ENCODE data around the gene U2AF2.

- TF ChIP-seq, protein P1, sequence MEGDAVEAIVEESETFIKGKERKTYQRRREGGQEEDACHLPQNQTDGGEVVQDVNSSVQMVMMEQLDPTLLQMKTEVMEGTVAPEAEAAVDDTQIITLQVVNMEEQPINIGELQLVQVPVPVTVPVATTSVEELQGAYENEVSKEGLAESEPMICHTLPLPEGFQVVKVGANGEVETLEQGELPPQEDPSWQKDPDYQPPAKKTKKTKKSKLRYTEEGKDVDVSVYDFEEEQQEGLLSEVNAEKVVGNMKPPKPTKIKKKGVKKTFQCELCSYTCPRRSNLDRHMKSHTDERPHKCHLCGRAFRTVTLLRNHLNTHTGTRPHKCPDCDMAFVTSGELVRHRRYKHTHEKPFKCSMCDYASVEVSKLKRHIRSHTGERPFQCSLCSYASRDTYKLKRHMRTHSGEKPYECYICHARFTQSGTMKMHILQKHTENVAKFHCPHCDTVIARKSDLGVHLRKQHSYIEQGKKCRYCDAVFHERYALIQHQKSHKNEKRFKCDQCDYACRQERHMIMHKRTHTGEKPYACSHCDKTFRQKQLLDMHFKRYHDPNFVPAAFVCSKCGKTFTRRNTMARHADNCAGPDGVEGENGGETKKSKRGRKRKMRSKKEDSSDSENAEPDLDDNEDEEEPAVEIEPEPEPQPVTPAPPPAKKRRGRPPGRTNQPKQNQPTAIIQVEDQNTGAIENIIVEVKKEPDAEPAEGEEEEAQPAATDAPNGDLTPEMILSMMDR (IDR thresholded peaks at IDR 0.05), result no peak
- TF ChIP-seq POLR2AphosphoS5 (IDR thresholded peaks at IDR 0.05; ENCODE audit: low read depth, low read length) (no peak), SIN3A (IDR thresholded peaks at IDR 0.05; ENCODE audit: borderline replicate concordance, insufficient read depth, low read depth, low read length) (no peak), TCF7L2 (IDR thresholded peaks at IDR 0.05; ENCODE audit: low read depth, low read length) (no peak)
- TF ChIP-seq, protein P2, sequence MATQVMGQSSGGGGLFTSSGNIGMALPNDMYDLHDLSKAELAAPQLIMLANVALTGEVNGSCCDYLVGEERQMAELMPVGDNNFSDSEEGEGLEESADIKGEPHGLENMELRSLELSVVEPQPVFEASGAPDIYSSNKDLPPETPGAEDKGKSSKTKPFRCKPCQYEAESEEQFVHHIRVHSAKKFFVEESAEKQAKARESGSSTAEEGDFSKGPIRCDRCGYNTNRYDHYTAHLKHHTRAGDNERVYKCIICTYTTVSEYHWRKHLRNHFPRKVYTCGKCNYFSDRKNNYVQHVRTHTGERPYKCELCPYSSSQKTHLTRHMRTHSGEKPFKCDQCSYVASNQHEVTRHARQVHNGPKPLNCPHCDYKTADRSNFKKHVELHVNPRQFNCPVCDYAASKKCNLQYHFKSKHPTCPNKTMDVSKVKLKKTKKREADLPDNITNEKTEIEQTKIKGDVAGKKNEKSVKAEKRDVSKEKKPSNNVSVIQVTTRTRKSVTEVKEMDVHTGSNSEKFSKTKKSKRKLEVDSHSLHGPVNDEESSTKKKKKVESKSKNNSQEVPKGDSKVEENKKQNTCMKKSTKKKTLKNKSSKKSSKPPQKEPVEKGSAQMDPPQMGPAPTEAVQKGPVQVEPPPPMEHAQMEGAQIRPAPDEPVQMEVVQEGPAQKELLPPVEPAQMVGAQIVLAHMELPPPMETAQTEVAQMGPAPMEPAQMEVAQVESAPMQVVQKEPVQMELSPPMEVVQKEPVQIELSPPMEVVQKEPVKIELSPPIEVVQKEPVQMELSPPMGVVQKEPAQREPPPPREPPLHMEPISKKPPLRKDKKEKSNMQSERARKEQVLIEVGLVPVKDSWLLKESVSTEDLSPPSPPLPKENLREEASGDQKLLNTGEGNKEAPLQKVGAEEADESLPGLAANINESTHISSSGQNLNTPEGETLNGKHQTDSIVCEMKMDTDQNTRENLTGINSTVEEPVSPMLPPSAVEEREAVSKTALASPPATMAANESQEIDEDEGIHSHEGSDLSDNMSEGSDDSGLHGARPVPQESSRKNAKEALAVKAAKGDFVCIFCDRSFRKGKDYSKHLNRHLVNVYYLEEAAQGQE (IDR thresholded peaks at IDR 0.05; ENCODE audit: insufficient read depth in 1 of 2, low read depth in 2 of 2, low read length in 1 of 2), result no peak
Observed at GRCh38 chr19:55676889-55677505, 22.2 kb downstream of the U2AF2 start.
